Amniotic epithelial cell (primary cell): ENCODE measurements around the gene FAM171A1.
A peak's percentile ranks its signal among the peaks of the same experiment; 100 is the strongest.
"Not testable (repeated sequence)": the region's sequence is repeated elsewhere in the genome, so short reads cannot be mapped to it uniquely, and the experiment has no call there.

Experiments
- DNase-seq: peaks from one replicate; pipeline ENCODE4 v3.0.0-alpha.2; 2010; ENCODE audit warnings: low read depth

The FAM171A1 gene

GRCh38 chr10:15344256-15344875 lies 26.7 kb downstream of the FAM171A1 start:
- DNase-seq = no peak

- no peak for DNase-seq
Observed at GRCh38 chr10:15342970-15343369, 28.1 kb downstream of the FAM171A1 start.

- DNase-seq = no peak
Observed at GRCh38 chr10:15341502-15342128, 29.5 kb downstream of the FAM171A1 start.

- peak; percentile 22 for DNase-seq
Observed at GRCh38 chr10:15339892-15340291, 31.2 kb downstream of the FAM171A1 start.

GRCh38 chr10:15337441-15337923 lies 33.6 kb downstream of the FAM171A1 start:
- DNase-seq = not testable (repeated sequence)

- DNase-seq = no peak
Observed at GRCh38 chr10:15336211-15336610, 34.9 kb downstream of the FAM171A1 start.

- DNase-seq = no peak
Observed at GRCh38 chr10:15335508-15335907, 35.6 kb downstream of the FAM171A1 start.

GRCh38 chr10:15334650-15335323 lies 36.3 kb downstream of the FAM171A1 start:
- no peak for DNase-seq

- DNase-seq = no peak
Observed at GRCh38 chr10:15333909-15334649, 37.0 kb downstream of the FAM171A1 start.

- DNase-seq = not testable (repeated sequence)
Observed at GRCh38 chr10:15333181-15333580, 37.9 kb downstream of the FAM171A1 start.

GRCh38 chr10:15331461-15331860 lies 39.6 kb downstream of the FAM171A1 start:
- DNase-seq = no peak

GRCh38 chr10:15329437-15329836 lies 41.7 kb downstream of the FAM171A1 start:
- no peak for DNase-seq

GRCh38 chr10:15325944-15326284 lies 45.2 kb downstream of the FAM171A1 start:
- DNase-seq = no peak

GRCh38 chr10:15325243-15325943 lies 45.7 kb downstream of the FAM171A1 start:
- peak; percentile 69 for DNase-seq

- DNase-seq = peak; percentile 34
Observed at GRCh38 chr10:15324611-15325010, 46.5 kb downstream of the FAM171A1 start.

- DNase-seq = no peak
Observed at GRCh38 chr10:15324113-15324512, 47.0 kb downstream of the FAM171A1 start.

GRCh38 chr10:15322356-15322755 lies 48.7 kb downstream of the FAM171A1 start:
- DNase-seq = no peak

- DNase-seq = peak; percentile 89
Observed at GRCh38 chr10:15321431-15322341, 49.4 kb downstream of the FAM171A1 start.

- DNase-seq = peak; percentile 28
Observed at GRCh38 chr10:15320522-15321203, 50.4 kb downstream of the FAM171A1 start.

GRCh38 chr10:15320118-15320517 lies 51.0 kb downstream of the FAM171A1 start:
- DNase-seq = no peak
